Measurements from ENCODE around the gene HIRA.
A peak's percentile ranks its signal among the peaks of the same experiment; 100 is the strongest.

Gene HIRA

DNA sequence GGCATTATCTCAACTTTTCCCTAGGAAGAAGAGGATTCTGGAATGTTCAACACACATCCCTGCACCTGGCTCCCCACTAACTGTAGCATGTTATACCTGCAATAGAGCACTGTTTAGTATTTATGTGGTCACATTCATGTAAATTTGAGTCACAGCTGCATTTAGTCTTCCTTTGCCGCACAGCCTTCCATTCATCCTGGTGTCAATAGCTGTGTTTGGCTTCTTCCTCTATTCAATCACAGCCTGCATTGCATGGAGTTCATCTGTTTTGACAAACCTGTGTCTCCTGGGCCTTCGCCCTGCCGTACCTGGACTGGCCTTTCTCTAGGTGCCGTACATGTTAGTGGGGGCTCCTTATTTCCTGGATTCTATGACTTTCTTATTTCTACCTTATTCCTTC is 20.0 kb upstream of the HIRA start:
- TF ChIP-seq, protein P1, sequence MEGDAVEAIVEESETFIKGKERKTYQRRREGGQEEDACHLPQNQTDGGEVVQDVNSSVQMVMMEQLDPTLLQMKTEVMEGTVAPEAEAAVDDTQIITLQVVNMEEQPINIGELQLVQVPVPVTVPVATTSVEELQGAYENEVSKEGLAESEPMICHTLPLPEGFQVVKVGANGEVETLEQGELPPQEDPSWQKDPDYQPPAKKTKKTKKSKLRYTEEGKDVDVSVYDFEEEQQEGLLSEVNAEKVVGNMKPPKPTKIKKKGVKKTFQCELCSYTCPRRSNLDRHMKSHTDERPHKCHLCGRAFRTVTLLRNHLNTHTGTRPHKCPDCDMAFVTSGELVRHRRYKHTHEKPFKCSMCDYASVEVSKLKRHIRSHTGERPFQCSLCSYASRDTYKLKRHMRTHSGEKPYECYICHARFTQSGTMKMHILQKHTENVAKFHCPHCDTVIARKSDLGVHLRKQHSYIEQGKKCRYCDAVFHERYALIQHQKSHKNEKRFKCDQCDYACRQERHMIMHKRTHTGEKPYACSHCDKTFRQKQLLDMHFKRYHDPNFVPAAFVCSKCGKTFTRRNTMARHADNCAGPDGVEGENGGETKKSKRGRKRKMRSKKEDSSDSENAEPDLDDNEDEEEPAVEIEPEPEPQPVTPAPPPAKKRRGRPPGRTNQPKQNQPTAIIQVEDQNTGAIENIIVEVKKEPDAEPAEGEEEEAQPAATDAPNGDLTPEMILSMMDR (IDR thresholded peaks at IDR 0.05; ENCODE audit: low read depth, low read length, poor library complexity, severe bottlenecking), result no peak
- TF ChIP-seq EZH2phosphoT487 (IDR thresholded peaks at IDR 0.05; ENCODE audit: borderline replicate concordance, low read length), result no peak
- Histone ChIP-seq H3K27me3 (ENCODE audit: control insufficient read depth, low read length) (no peaks in the 10 kb centered on the region), H3K36me3 (ENCODE audit: control insufficient read depth, low read length) (peaks cover 76% of the 10 kb centered on the region), H3K4me2 (ENCODE audit: low read length) (no peak overlapping the region), H3K4me1 (ENCODE audit: control insufficient read depth, low read length) (peaks cover 19% of the 10 kb centered on the region), H3K9me3 (ENCODE audit: control insufficient read depth, insufficient read depth, low read length) (no peaks in the 10 kb centered on the region), H3K9me2 (replicated peaks; ENCODE audit: control insufficient read depth, low read length) (no peaks in the 10 kb centered on the region), H3K4me3 (ENCODE audit: low read length) (no peak overlapping the region), H3K27ac (ENCODE audit: low read depth, low read length) (no peak overlapping the region), H3K79me2 (ENCODE audit: control insufficient read depth, low read length) (peaks cover 31% of the 10 kb centered on the region), H3F3A (ENCODE audit: control insufficient read depth, insufficient read depth) (peaks cover 10% of the 10 kb centered on the region; the same call in 1 of the 2 replicates), H4K20me1 (ENCODE audit: control insufficient read depth, insufficient read depth, low read depth, low read length) (0 out of 2 replicates have a peak, but pooled peaks cover 1% of the 10 kb centered on the region)

DNA sequence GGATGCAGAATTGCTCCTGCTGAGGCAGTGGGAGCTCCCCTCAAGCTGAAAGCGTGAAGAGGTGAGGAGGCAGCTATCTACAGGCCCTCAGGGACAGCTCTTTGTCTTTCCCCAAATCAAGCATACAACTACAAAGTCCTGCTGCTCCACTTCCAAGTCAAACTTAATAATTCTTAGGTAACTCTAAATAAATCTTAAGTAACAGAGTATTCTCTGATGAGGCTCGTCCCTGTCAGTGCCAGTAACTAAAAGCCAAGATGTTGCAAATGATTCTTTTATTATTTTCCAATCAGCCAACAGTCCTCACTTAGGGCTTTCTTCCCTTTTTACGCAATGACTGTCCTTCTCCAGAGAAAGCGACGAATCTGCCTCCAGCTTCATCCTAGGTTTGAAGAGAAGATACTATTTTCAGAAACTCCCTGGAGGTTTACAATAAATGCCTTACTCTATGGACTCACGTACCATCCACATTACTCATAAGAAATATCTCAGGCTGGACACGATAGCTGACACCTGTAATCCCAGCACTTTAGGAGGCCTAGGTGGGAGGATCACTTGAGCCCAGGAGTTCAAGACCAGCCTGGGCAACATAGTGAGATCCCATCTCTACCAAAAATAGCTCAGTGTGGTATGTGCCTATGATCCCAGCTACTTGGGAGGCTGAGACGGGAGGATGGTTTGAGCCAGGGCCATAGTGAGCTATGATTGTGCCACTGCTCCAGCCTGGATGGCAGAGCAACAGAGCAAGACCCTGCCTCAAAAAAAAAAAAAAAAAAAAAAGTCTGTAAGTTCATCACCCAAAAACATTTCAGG is 19.0 kb upstream of the HIRA start:
- H3K36me3 ChIP-seq (ENCODE audit: control insufficient read depth, low read length), result peaks cover 71% of the 10 kb centered on the region
- H3K9me3 ChIP-seq (ENCODE audit: control insufficient read depth, insufficient read depth, low read length), result no peaks in the 10 kb centered on the region
- peaks cover 10% of the 10 kb centered on the region; the same call in 1 of the 2 replicates for H3F3A ChIP-seq (ENCODE audit: control insufficient read depth, insufficient read depth)

DNA sequence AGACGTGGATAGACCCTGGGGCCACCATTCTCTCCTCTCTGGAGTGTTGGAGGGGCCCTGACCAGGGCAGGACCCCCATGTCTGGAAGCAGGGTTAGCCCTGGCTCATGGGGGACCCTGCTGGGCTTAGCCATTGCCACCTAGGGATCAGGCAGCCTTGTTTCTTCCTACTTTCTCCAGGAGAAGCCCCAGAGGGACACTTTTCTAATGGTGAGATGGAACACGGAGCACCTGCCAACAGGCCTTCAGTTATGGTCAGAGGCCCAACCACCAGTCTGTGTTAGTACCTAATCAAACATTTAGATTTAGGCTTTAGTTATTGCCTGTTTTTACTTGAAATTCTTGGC is 17.9 kb upstream of the HIRA start:
- Histone ChIP-seq H3K79me2 (ENCODE audit: control insufficient read depth, low read length) (peaks cover 53% of the 10 kb centered on the region), H4K20me1 (ENCODE audit: control insufficient read depth, insufficient read depth, low read depth, low read length) (0 out of 2 replicates have a peak, but pooled peaks cover 6% of the 10 kb centered on the region), H3K4me2 (ENCODE audit: low read length) (peak overlapping the region; percentile 98), H3K9me2 (replicated peaks; ENCODE audit: control insufficient read depth, low read length) (no peaks in the 10 kb centered on the region), H3K4me3 (ENCODE audit: low read length) (no peak overlapping the region), H3K27me3 (ENCODE audit: control insufficient read depth, low read length) (no peaks in the 10 kb centered on the region), H3K27ac (ENCODE audit: low read depth, low read length) (no peak overlapping the region), H3K36me3 (ENCODE audit: control insufficient read depth, low read length) (peaks cover 71% of the 10 kb centered on the region), H3K9me3 (ENCODE audit: control insufficient read depth, insufficient read depth, low read length) (no peaks in the 10 kb centered on the region), H3F3A (ENCODE audit: control insufficient read depth, insufficient read depth) (peaks cover 10% of the 10 kb centered on the region; the same call in 1 of the 2 replicates), H3K4me1 (ENCODE audit: control insufficient read depth, low read length) (peaks cover 24% of the 10 kb centered on the region)
- TF ChIP-seq, protein P1 (IDR thresholded peaks at IDR 0.05; ENCODE audit: low read depth, low read length, poor library complexity, severe bottlenecking), result no peak
- TF ChIP-seq EZH2phosphoT487 (IDR thresholded peaks at IDR 0.05; ENCODE audit: borderline replicate concordance, low read length), result no peak

More for the DNA sequence above, 19.0 kb upstream of the HIRA start:
- peaks cover 41% of the 10 kb centered on the region for H3K79me2 ChIP-seq (ENCODE audit: control insufficient read depth, low read length)
- H4K20me1 ChIP-seq (ENCODE audit: control insufficient read depth, insufficient read depth, low read depth, low read length), result 0 out of 2 replicates have a peak, but pooled peaks cover 6% of the 10 kb centered on the region
- no peak overlapping the region for H3K4me2 ChIP-seq (ENCODE audit: low read length)
- no peaks in the 10 kb centered on the region for H3K9me2 ChIP-seq (replicated peaks; ENCODE audit: control insufficient read depth, low read length)
- H3K4me3 ChIP-seq (ENCODE audit: low read length), result no peak overlapping the region
- peaks cover 24% of the 10 kb centered on the region for H3K4me1 ChIP-seq (ENCODE audit: control insufficient read depth, low read length)
- H3K27ac ChIP-seq (ENCODE audit: low read depth, low read length), result no peak overlapping the region
- no peaks in the 10 kb centered on the region for H3K27me3 ChIP-seq (ENCODE audit: control insufficient read depth, low read length)
- TF ChIP-seq, protein P1 (IDR thresholded peaks at IDR 0.05; ENCODE audit: low read depth, low read length, poor library complexity, severe bottlenecking), result no peak
- TF ChIP-seq EZH2phosphoT487 (IDR thresholded peaks at IDR 0.05; ENCODE audit: borderline replicate concordance, low read length), result no peak

Data from DOHH2 (cell line).